ENCODE results near the gene ATP6V1G1.

GRCh38 chr9:114613919-114614318 lies 26.4 kb downstream of the ATP6V1G1 start:
- TF ChIP-seq, protein P1, sequence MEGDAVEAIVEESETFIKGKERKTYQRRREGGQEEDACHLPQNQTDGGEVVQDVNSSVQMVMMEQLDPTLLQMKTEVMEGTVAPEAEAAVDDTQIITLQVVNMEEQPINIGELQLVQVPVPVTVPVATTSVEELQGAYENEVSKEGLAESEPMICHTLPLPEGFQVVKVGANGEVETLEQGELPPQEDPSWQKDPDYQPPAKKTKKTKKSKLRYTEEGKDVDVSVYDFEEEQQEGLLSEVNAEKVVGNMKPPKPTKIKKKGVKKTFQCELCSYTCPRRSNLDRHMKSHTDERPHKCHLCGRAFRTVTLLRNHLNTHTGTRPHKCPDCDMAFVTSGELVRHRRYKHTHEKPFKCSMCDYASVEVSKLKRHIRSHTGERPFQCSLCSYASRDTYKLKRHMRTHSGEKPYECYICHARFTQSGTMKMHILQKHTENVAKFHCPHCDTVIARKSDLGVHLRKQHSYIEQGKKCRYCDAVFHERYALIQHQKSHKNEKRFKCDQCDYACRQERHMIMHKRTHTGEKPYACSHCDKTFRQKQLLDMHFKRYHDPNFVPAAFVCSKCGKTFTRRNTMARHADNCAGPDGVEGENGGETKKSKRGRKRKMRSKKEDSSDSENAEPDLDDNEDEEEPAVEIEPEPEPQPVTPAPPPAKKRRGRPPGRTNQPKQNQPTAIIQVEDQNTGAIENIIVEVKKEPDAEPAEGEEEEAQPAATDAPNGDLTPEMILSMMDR (optimal IDR thresholded peaks at IDR 0.05 in 1 of 3, IDR thresholded peaks at IDR 0.05 in 1 of 3, conservative IDR thresholded peaks at IDR 0.05 in 1 of 3; ENCODE audit: extremely low read depth in 1 of 3, insufficient read depth in 2 of 3, low read length in 3 of 3), result no peak
- TF ChIP-seq EZH2 (IDR thresholded peaks at IDR 0.05; ENCODE audit: low read length), result no peak
